MM.1S (cell line): ENCODE results near the gene KNOP1.

ENCODE experiments used
- DNase-seq: peaks from one replicate; pipeline ENCODE4 v3.0.0-alpha.2; 2015
- H2AFZ ChIP-seq: fragments of 300-600 bp; sonication (generic); 2 replicates; pipeline ENCODE4 v1.6.0; 2016; ENCODE audit warnings: antibody characterized with exemption, low read length
- H3F3A ChIP-seq: fragments of 300-600 bp; sonication (generic); 2 replicates; pipeline ENCODE4 v1.6.1; 2016; ENCODE audit warnings: mild to moderate bottlenecking, antibody characterized with exemption, low read length, moderate library complexity, mixed read lengths; ENCODE audit not compliant: insufficient read depth
- H3K27ac ChIP-seq: fragments of 300-600 bp; sonication (generic); 2 replicates; pipeline ENCODE4 v1.5.1; 2016; ENCODE audit warnings: mild to moderate bottlenecking, low read length
- H3K27me3 ChIP-seq: fragments of 300-600 bp; sonication (generic); replicated peaks from 2 replicates; pipeline ENCODE4 v1.6.0; 2016; ENCODE audit warnings: low read length; ENCODE audit not compliant: insufficient read depth
- H3K36me3 ChIP-seq: fragments of 300-600 bp; sonication (generic); replicated peaks from 2 replicates; pipeline ENCODE4 v1.6.1; 2016; ENCODE audit warnings: mild to moderate bottlenecking, low read length, mixed read lengths; ENCODE audit not compliant: insufficient read depth
- H3K4me1 ChIP-seq: fragments of 300-600 bp; sonication (generic); 2 replicates; pipeline ENCODE4 v1.6.1; 2016; ENCODE audit warnings: low read length, mixed read lengths
- H3K4me2 ChIP-seq: fragments of 300-600 bp; sonication (generic); 2 replicates; pipeline ENCODE4 v1.6.0; 2016; ENCODE audit warnings: low read depth, low read length
- H3K4me3 ChIP-seq: fragments of 300-600 bp; sonication (generic); 2 replicates; pipeline ENCODE4 v1.5.1; 2016; ENCODE audit warnings: low read length, mixed read lengths
- H3K79me2 ChIP-seq: fragments of 300-600 bp; sonication (generic); 2 replicates; pipeline ENCODE4 v1.6.1; 2016; ENCODE audit warnings: mixed run types, low read length, mixed read lengths
- H3K9ac ChIP-seq: fragments of 300-600 bp; sonication (generic); 2 replicates; pipeline ENCODE4 v1.6.1; 2016; ENCODE audit warnings: low read length, mixed read lengths
- H3K9me2 ChIP-seq: fragments of 300-600 bp; sonication (generic); replicated peaks from 2 replicates; pipeline ENCODE4 v1.6.1; 2016; ENCODE audit warnings: mild to moderate bottlenecking, low read length, mixed read lengths; ENCODE audit not compliant: insufficient read depth
- H3K9me3 ChIP-seq: fragments of 300-600 bp; sonication (generic); replicated peaks from 2 replicates; pipeline ENCODE4 v1.6.1; 2016; ENCODE audit warnings: mild to moderate bottlenecking, low read length, mixed read lengths; ENCODE audit not compliant: insufficient read depth
- H4K20me1 ChIP-seq: fragments of 300-600 bp; sonication (generic); 2 replicates; pipeline ENCODE4 v1.6.1; 2016; ENCODE audit warnings: mild to moderate bottlenecking, low read length, moderate library complexity, mixed read lengths; ENCODE audit not compliant: insufficient read depth
- CTCF ChIP-seq: fragments of 300-600 bp; sonication (generic); IDR thresholded peaks from 2 replicates; pipeline ENCODE4 v1.5.1; 2016; ENCODE audit warnings: antibody characterized with exemption, low read length, mixed read lengths
- EZH2 ChIP-seq: fragments of 300-600 bp; sonication (generic); optimal IDR thresholded peaks from 2 replicates; pipeline ENCODE3; 2017; ENCODE audit warnings: low read depth, mild to moderate bottlenecking, antibody characterized with exemption, low read length, mixed read lengths
- EZH2phosphoT487 ChIP-seq: fragments of 300-600 bp; sonication (generic); IDR thresholded peaks from 2 replicates; pipeline ENCODE4 v1.6.1; 2018; ENCODE audit warnings: antibody characterized with exemption, low read length

The KNOP1 gene

DNA sequence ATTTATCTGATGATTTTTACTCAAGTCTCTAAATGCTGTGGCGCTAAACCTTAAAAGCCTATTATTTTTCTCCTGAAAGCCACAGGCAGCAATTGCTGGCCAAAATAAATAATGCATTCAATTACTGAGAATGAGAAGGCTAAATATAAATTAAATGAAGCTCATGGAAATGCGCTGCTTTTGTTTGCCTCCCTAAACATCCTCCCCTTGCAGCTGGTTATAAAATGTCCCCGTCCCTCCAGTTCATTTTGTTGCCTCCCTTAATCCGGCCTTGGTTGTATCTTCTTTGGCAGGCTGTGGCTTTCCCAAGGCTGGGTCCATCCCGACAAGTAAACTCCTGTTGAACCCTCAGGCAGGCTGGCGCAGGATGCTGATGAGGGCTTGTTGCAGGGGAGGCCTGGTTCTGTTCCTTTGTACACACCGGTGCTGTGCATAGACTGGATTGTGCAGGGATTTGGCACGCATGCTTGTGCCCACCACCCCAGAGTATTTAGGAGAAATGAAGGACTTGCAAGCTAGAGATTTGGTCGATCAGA, 62.7 kb downstream of the KNOP1 start:
- Histone ChIP-seq H3K27me3 (no peaks in the 10 kb centered on the region), H3K36me3 (no peaks in the 10 kb centered on the region), H3K4me2 (no peak overlapping the region), H3K27ac (no peak overlapping the region), H3K4me1 (no peaks in the 10 kb centered on the region), H3K79me2 (no peaks in the 10 kb centered on the region), H4K20me1 (no peaks in the 10 kb centered on the region), H2AFZ (no peak overlapping the region), H3K9ac (no peak overlapping the region), H3K9me2 (no peaks in the 10 kb centered on the region), H3K4me3 (no peak overlapping the region), H3K9me3 (no peaks in the 10 kb centered on the region), H3F3A (no peaks in the 10 kb centered on the region)
- no peak for TF ChIP-seq EZH2phosphoT487
- TF ChIP-seq EZH2, result no peak
- no peak for TF ChIP-seq CTCF
- no peak for DNase-seq

GRCh38 chr16:19654147-19654546, 63.9 kb downstream of the KNOP1 start:
- H2AFZ ChIP-seq, result no peak overlapping the region

More at GRCh38 chr16:19654147-19654546, 63.9 kb downstream of the KNOP1 start:
- H3F3A ChIP-seq, result no peaks in the 10 kb centered on the region
- no peak overlapping the region for H3K27ac ChIP-seq
- H3K4me3 ChIP-seq, result no peak overlapping the region
- TF ChIP-seq EZH2phosphoT487 (no peak), CTCF (no peak), EZH2 (no peak)
- H3K4me2 ChIP-seq, result no peak overlapping the region
- H4K20me1 ChIP-seq, result no peaks in the 10 kb centered on the region
- H3K27me3 ChIP-seq, result no peaks in the 10 kb centered on the region
- no peak for DNase-seq
- H3K4me1 ChIP-seq, result no peaks in the 10 kb centered on the region
- H3K9me2 ChIP-seq, result no peaks in the 10 kb centered on the region
- no peaks in the 10 kb centered on the region for H3K79me2 ChIP-seq
- H3K9me3 ChIP-seq, result no peaks in the 10 kb centered on the region
- no peak overlapping the region for H3K9ac ChIP-seq
- H3K36me3 ChIP-seq, result no peaks in the 10 kb centered on the region
